ENCODE data around the gene BCO1.

Gene BCO1

DNA sequence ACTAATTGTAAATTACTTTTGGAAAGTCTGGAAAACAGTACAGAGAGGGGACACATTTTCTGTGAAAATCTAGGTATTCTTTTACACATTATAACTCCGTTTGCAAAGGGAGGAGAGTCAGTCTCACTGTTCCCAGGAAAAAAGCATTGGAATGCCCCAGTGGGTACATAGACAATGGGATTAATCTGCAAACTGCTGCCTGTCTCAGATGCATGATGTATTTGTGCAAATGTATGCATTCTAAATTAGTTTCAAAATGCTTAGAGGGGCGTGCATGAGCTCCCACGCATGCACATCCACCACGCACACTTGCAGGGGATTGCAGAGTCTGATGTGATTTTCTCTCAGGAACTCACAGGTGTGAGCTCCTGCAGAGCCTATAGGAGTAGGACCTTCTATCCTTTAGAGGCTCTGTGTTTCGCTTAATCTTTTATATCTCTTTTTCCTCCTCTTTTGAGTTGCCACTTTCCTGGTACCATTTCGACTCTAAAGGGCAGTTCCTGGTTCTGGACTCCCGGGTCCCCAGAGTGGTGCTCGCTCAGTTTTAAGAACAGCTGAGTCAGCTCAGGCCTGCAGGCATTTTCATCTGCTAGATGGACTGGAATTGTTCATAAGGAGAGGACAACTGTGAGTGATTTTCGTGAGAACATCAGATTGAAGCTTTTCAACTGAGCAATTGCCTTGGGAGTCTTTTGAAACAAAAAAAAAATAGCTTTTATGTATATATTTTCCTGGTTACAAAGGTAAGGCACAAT, 1.1 kb downstream of the BCO1 start:
- ATAC-seq = no peak
- TF ChIP-seq OSR1 (CRISPR knock-in tag; IDR thresholded peaks at IDR 0.05) = no peak
- TF ChIP-seq GLIS3 (CRISPR knock-in tag; IDR thresholded peaks at IDR 0.05) = no peak
- no peak for TF ChIP-seq SNAI2 (CRISPR knock-in tag; IDR thresholded peaks at IDR 0.05)
- no peak for TF ChIP-seq TOX (CRISPR knock-in tag; IDR thresholded peaks at IDR 0.05; ENCODE audit: borderline replicate concordance)
- TF ChIP-seq ZNF8 (CRISPR knock-in tag; IDR thresholded peaks at IDR 0.05) = no peak
- no peak for TF ChIP-seq ARNTL (CRISPR knock-in tag; IDR thresholded peaks at IDR 0.05; ENCODE audit: borderline replicate concordance, low read depth)
- no peak for TF ChIP-seq TCF4 (CRISPR knock-in tag; IDR thresholded peaks at IDR 0.05; ENCODE audit: borderline replicate concordance)
- no peak for TF ChIP-seq PPARA (CRISPR knock-in tag; IDR thresholded peaks at IDR 0.05; ENCODE audit: borderline replicate concordance)
- no peak for TF ChIP-seq ZNF565 (CRISPR knock-in tag; conservative IDR thresholded peaks at IDR 0.05; ENCODE audit: low read depth)

DNA sequence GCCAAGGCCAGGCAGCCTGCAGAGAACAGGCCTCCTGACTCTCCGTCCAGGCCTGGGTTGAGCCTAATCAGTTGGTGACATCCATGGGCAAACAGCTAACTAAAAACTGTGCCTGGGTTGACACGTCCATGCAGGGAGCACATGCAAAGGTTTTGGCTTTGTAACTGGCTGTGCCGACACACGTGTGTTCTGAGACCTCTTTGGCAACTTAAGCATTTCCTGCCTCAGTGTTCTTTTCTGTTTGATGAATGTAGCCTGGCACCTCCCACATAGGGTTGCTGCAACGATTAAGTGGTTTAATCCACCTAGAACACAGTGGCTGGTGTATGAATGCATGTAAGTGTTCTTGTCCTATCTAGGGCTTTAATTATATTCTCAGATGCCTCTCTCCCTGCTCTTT, 3.2 kb downstream of the BCO1 start:
- ATAC-seq = no peak
- TF ChIP-seq ESRRG (CRISPR knock-in tag; IDR thresholded peaks at IDR 0.05) (no peak), ARNTL (CRISPR knock-in tag; IDR thresholded peaks at IDR 0.05; ENCODE audit: borderline replicate concordance, low read depth) (no peak), CSDC2 (CRISPR knock-in tag; IDR thresholded peaks at IDR 0.05) (no peak), ZNF565 (CRISPR knock-in tag; conservative IDR thresholded peaks at IDR 0.05; ENCODE audit: low read depth) (no peak)

DNA sequence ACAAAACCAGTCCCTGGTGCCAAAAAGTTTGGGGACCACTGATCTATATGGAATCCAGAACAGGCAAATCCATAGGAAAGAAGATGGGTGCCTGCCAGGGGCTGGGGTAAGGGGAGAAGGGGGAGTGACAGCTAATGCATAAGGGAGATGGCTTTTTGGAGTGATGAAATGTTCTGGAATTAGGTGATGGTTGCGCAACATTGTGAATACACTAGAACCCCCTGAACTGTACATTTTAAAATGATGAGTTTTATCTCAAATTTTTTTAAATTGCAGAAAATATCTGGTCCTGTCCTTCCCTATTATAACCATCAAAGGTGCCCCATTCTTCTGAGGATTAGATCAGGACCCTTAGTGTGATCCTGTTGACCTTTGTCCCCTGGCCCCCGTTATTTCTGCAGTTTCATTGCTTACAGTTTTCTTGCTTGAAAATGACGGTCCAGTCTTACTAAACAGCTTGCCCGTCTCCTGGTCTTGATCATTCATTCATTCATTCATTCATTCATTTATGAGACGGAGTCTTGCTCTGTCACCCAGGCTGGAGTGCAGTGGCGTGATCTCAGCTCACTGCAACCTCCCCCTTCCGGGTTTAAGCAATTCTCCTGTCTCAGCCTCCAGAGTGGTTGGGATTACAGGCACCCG, 4.6 kb downstream of the BCO1 start:
- ATAC-seq = no peak
- TF ChIP-seq PPARA (CRISPR knock-in tag; IDR thresholded peaks at IDR 0.05; ENCODE audit: borderline replicate concordance) = no peak
- TF ChIP-seq, protein P1, sequence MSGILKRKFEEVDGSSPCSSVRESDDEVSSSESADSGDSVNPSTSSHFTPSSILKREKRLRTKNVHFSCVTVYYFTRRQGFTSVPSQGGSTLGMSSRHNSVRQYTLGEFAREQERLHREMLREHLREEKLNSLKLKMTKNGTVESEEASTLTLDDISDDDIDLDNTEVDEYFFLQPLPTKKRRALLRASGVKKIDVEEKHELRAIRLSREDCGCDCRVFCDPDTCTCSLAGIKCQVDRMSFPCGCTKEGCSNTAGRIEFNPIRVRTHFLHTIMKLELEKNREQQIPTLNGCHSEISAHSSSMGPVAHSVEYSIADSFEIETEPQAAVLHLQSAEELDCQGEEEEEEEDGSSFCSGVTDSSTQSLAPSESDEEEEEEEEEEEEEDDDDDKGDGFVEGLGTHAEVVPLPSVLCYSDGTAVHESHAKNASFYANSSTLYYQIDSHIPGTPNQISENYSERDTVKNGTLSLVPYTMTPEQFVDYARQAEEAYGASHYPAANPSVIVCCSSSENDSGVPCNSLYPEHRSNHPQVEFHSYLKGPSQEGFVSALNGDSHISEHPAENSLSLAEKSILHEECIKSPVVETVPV (CRISPR knock-in tag; IDR thresholded peaks at IDR 0.05) = no peak
- TF ChIP-seq BACH2 (CRISPR knock-in tag; IDR thresholded peaks at IDR 0.05; ENCODE audit: borderline replicate concordance) = no peak
- no peak for TF ChIP-seq ARNTL (CRISPR knock-in tag; IDR thresholded peaks at IDR 0.05; ENCODE audit: borderline replicate concordance, low read depth)
- TF ChIP-seq TCF4 (CRISPR knock-in tag; IDR thresholded peaks at IDR 0.05; ENCODE audit: borderline replicate concordance) = no peak
- no peak for TF ChIP-seq SNAI2 (CRISPR knock-in tag; IDR thresholded peaks at IDR 0.05)
- TF ChIP-seq GLIS3 (CRISPR knock-in tag; IDR thresholded peaks at IDR 0.05) = no peak
- TF ChIP-seq ZNF70 (CRISPR knock-in tag; IDR thresholded peaks at IDR 0.05) = no peak
- no peak for TF ChIP-seq ESRRG (CRISPR knock-in tag; IDR thresholded peaks at IDR 0.05)

DNA sequence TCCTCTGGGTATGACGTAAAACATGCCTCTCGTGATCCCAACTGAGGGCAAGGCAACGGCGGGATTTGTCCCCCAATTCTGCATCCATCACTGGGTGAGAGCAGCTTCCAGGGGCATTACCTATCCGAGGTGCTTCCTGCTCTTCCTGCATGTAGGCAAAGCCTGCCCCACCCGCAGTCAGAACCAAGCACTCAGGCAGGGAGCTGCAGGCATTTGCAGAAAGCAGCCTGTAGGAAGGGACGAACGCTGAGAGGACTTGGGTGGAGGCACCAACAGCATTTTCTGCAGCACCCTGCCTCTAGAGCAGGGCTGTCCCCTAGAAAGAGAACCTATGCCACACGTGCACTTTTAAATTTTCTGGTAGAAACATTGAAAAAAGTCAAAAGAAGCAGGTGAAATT, 5.5 kb downstream of the BCO1 start:
- ATAC-seq = no peak
- TF ChIP-seq OSR1 (CRISPR knock-in tag; IDR thresholded peaks at IDR 0.05) (no peak), ZFP30 (CRISPR knock-in tag; IDR thresholded peaks at IDR 0.05) (no peak), ZNF70 (CRISPR knock-in tag; IDR thresholded peaks at IDR 0.05) (no peak), ZFP3 (CRISPR knock-in tag; IDR thresholded peaks at IDR 0.05) (no peak), CSDC2 (CRISPR knock-in tag; IDR thresholded peaks at IDR 0.05) (no peak)
- TF ChIP-seq, protein P2, sequence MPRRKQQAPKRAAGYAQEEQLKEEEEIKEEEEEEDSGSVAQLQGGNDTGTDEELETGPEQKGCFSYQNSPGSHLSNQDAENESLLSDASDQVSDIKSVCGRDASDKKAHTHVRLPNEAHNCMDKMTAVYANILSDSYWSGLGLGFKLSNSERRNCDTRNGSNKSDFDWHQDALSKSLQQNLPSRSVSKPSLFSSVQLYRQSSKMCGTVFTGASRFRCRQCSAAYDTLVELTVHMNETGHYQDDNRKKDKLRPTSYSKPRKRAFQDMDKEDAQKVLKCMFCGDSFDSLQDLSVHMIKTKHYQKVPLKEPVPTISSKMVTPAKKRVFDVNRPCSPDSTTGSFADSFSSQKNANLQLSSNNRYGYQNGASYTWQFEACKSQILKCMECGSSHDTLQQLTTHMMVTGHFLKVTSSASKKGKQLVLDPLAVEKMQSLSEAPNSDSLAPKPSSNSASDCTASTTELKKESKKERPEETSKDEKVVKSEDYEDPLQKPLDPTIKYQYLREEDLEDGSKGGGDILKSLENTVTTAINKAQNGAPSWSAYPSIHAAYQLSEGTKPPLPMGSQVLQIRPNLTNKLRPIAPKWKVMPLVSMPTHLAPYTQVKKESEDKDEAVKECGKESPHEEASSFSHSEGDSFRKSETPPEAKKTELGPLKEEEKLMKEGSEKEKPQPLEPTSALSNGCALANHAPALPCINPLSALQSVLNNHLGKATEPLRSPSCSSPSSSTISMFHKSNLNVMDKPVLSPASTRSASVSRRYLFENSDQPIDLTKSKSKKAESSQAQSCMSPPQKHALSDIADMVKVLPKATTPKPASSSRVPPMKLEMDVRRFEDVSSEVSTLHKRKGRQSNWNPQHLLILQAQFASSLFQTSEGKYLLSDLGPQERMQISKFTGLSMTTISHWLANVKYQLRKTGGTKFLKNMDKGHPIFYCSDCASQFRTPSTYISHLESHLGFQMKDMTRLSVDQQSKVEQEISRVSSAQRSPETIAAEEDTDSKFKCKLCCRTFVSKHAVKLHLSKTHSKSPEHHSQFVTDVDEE (CRISPR knock-in tag; IDR thresholded peaks at IDR 0.05) = no peak

DNA sequence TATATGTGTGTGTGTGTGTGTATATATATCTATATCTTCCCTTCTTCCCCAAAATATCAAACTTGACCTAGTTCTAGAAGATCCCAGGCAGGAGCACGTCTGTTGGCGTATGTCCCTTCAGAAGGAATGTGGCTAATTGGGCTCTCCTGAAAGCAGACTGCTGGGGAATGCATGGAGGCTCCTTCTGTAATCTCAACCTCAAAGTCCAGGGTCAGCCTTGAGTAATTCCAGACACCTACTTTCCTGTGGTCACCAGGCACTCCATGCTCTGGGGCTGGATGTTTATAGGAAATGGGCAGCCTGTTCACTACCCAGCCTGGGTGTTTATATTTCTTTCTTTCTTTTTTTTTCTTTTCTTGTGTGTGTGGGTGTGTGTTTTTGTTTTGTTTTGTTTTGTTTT, 13.4 kb downstream of the BCO1 start:
- ATAC-seq = peak; percentile 93
- TF ChIP-seq, protein P3, sequence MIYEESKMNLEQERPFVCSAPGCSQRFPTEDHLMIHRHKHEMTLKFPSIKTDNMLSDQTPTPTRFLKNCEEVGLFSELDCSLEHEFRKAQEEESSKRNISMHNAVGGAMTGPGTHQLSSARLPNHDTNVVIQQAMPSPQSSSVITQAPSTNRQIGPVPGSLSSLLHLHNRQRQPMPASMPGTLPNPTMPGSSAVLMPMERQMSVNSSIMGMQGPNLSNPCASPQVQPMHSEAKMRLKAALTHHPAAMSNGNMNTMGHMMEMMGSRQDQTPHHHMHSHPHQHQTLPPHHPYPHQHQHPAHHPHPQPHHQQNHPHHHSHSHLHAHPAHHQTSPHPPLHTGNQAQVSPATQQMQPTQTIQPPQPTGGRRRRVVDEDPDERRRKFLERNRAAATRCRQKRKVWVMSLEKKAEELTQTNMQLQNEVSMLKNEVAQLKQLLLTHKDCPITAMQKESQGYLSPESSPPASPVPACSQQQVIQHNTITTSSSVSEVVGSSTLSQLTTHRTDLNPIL (CRISPR knock-in tag; IDR thresholded peaks at IDR 0.05; ENCODE audit: low read depth) = no peak
- TF ChIP-seq RARB (CRISPR knock-in tag; IDR thresholded peaks at IDR 0.05) = no peak
- TF ChIP-seq ZFP3 (CRISPR knock-in tag; IDR thresholded peaks at IDR 0.05) = 0 out of 2 replicates have a peak, but pooled peaks have one; percentile 47
- no peak for TF ChIP-seq ARNTL (CRISPR knock-in tag; IDR thresholded peaks at IDR 0.05; ENCODE audit: borderline replicate concordance, low read depth)
- peak; percentile 61 for TF ChIP-seq TCF4 (CRISPR knock-in tag; IDR thresholded peaks at IDR 0.05; ENCODE audit: borderline replicate concordance)
- TF ChIP-seq GLIS3 (CRISPR knock-in tag; IDR thresholded peaks at IDR 0.05) = no peak
- TF ChIP-seq, protein P4, sequence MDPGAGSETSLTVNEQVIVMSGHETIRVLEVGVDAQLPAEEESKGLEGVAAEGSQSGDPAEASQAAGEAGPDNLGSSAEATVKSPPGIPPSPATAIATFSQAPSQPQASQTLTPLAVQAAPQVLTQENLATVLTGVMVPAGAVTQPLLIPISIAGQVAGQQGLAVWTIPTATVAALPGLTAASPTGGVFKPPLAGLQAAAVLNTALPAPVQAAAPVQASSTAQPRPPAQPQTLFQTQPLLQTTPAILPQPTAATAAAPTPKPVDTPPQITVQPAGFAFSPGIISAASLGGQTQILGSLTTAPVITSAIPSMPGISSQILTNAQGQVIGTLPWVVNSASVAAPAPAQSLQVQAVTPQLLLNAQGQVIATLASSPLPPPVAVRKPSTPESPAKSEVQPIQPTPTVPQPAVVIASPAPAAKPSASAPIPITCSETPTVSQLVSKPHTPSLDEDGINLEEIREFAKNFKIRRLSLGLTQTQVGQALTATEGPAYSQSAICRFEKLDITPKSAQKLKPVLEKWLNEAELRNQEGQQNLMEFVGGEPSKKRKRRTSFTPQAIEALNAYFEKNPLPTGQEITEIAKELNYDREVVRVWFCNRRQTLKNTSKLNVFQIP (CRISPR knock-in tag; IDR thresholded peaks at IDR 0.05; ENCODE audit: borderline replicate concordance, low read depth) = no peak
- TF ChIP-seq ZNF8 (CRISPR knock-in tag; IDR thresholded peaks at IDR 0.05) = no peak
- TF ChIP-seq ZFP30 (CRISPR knock-in tag; IDR thresholded peaks at IDR 0.05) = no peak
- peak; percentile 70; the same call in 1 of the 2 replicates for TF ChIP-seq CSDC2 (CRISPR knock-in tag; IDR thresholded peaks at IDR 0.05)
- no peak for TF ChIP-seq ZNF70 (CRISPR knock-in tag; IDR thresholded peaks at IDR 0.05)
- no peak for TF ChIP-seq ZNF565 (CRISPR knock-in tag; conservative IDR thresholded peaks at IDR 0.05; ENCODE audit: low read depth)
- no peak for TF ChIP-seq TOX (CRISPR knock-in tag; IDR thresholded peaks at IDR 0.05; ENCODE audit: borderline replicate concordance)
- no peak for TF ChIP-seq PPARA (CRISPR knock-in tag; IDR thresholded peaks at IDR 0.05; ENCODE audit: borderline replicate concordance)
- TF ChIP-seq, protein P1 (CRISPR knock-in tag; IDR thresholded peaks at IDR 0.05) = peak; percentile 68; the same call in 1 of the 2 replicates
- TF ChIP-seq ISL1 (CRISPR knock-in tag; IDR thresholded peaks at IDR 0.05) = peak; percentile 85
- no peak for TF ChIP-seq OSR1 (CRISPR knock-in tag; IDR thresholded peaks at IDR 0.05)
- no peak for TF ChIP-seq BACH2 (CRISPR knock-in tag; IDR thresholded peaks at IDR 0.05; ENCODE audit: borderline replicate concordance)
- TF ChIP-seq ZC3H10 (CRISPR knock-in tag; IDR thresholded peaks at IDR 0.05) = 0 out of 2 replicates have a peak, but pooled peaks have one; percentile 15
